Upper lobe of left lung (tissue), 6 donors: Measurements from ENCODE around the gene CNIH2. TPM values are rescaled to one million over a fixed set of nuclear protein-coding genes. Genes with fewer than 3 reads are reported as not detected.

Experiments
- ATAC-seq, 2 donors: fragments of 200-7000 bp; cut with Tn5 transposase; one replicate each; pipeline ENCODE4 v1.9.1; 2022; ENCODE audit warnings: mild to moderate bottlenecking in 2 of 2, moderate library complexity in 2 of 2; ENCODE audit not compliant: low FRiP score in 2 of 2
- DNase-seq, 2 donors: peaks; one replicate each; pipeline ENCODE4 v3.0.0-alpha.2; 2019 to 2020
- H3K27ac ChIP-seq, 4 donors: fragments of 200-600 bp; sonication (generic); one replicate each; pipeline ENCODE4 v1.5.1; 2016 to 2019
- H3K27me3 ChIP-seq, 4 donors: fragments of 200-600 bp; sonication (generic); one replicate each; pipeline ENCODE4 v1.5.1; 2017 to 2019
- H3K36me3 ChIP-seq, 4 donors: fragments of 200-600 bp; sonication (generic); one replicate each; pipeline ENCODE4 v1.5.1; 2016 to 2019
- H3K4me1 ChIP-seq, 4 donors: fragments of 200-600 bp; sonication (generic); one replicate each; pipeline ENCODE4 v1.5.1; 2018 to 2019
- H3K4me3 ChIP-seq, 4 donors: fragments of 200-600 bp; sonication (generic); one replicate each; pipeline ENCODE4 v1.5.1; 2017 to 2019; ENCODE audit warnings: mild to moderate bottlenecking in 2 of 4, moderate library complexity in 1 of 4
- H3K9me3 ChIP-seq, 4 donors: fragments of 200-600 bp; sonication (generic); one replicate each; pipeline ENCODE4 v1.5.1; 2018 to 2019
- EP300 ChIP-seq, 4 donors: sonication (generic); formaldehyde crosslinking; IDR thresholded peaks; one replicate each; pipeline ENCODE4 v1.5.1; 2017; ENCODE audit warnings: antibody characterized with exemption in 4 of 4, control low read depth in 2 of 4
- POLR2A ChIP-seq, 4 donors: fragments of 450-650 bp; IDR thresholded peaks; one replicate each; pipeline ENCODE4 v1.5.1; 2016 to 2017; ENCODE audit warnings: antibody characterized with exemption in 4 of 4, mild to moderate bottlenecking in 2 of 4
- POLR2AphosphoS5 ChIP-seq, 2 donors: sonication (generic); formaldehyde crosslinking; IDR thresholded peaks; one replicate each; pipeline ENCODE4 v1.5.1; 2017; ENCODE audit warnings: antibody characterized with exemption in 2 of 2
- WGBS, 2 donors: methylation state at CpG; one replicate each; pipeline ENCODE4 v1.1.5; 2017 to 2018; 5-methylcytosine and 5-hydroxymethylcytosine counted together
- total RNA-seq, 6 donors: library from RNA; depleted of rRNA in 4 of 6; stranded (reverse); fragments of >200 nt in 4 of 6; gene quantifications; one replicate each; pipeline versions ENCODE4 v1.1.0 to v1.2.1, GENCODE V29; 2016 to 2021
- TF ChIP-seq, protein P1 (sequence below), 6 experiments: fragments of 450-650 bp in 4 of 6; fragments of 200-600 bp in 2 of 6; sonication (generic) in 2 of 6; IDR thresholded peaks; one replicate each; pipeline ENCODE4 v1.5.1; 2016 to 2019; ENCODE audit warnings: antibody characterized with exemption in 6 of 6
- donor health status: DM: no; HTN: no; CAD: no; lungs with moderate emphysema.
- donor health status: DM: no; HTN: yes; CAD: no; lungs with severe emphysema.

Gene CNIH2
- total RNA-seq, 6 donors from 2014 or later: 1.4 to 2.0 (median 1.6) TPM; not detected in 2

DNA sequence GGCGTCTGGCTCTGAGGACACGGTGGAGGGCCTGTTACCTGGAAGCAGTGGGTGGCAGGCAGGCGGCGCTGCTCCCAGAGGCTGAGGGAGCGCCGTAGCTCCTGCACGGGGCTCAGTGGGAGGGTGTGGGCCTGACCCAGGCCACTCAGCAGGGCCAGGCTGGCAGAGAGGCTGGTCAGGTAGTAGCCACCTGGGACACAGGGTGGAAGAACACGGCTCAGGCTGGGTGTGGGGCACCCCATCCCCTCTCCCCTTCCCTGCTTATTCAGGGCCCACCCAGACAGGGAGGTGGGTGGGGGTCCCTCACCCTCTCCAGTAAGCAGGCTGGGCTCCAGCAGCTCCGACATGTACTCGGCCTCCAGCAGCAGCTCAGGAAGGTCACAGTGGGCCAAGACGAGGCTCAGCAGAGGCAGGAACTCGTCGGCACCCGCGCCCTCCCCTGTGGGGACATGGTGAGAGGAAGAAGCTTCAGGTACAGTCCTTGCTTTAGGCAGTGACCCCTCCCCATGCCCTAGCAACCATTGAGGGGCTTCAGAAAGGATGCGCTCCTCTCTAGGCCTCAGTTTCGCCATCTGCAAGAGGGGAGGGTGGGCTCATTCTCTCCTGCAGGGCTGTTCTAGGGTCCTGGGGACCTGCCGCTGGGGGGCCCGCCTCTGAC, 55.4 kb downstream of the CNIH2 start:
- peaks cover 26 to 41% (median 36%) of the 10 kb centered on the region in 4 donors for H3K4me1 ChIP-seq
- H3K36me3 ChIP-seq: peaks cover 0 to 45% (median 21%) of the 10 kb centered on the region in 4 donors
- TF ChIP-seq EP300 (IDR thresholded peaks at IDR 0.05) (no peak), POLR2A (IDR thresholded peaks at IDR 0.05) (no peak), POLR2AphosphoS5 (IDR thresholded peaks at IDR 0.05) (no peak)
- TF ChIP-seq, protein P1, sequence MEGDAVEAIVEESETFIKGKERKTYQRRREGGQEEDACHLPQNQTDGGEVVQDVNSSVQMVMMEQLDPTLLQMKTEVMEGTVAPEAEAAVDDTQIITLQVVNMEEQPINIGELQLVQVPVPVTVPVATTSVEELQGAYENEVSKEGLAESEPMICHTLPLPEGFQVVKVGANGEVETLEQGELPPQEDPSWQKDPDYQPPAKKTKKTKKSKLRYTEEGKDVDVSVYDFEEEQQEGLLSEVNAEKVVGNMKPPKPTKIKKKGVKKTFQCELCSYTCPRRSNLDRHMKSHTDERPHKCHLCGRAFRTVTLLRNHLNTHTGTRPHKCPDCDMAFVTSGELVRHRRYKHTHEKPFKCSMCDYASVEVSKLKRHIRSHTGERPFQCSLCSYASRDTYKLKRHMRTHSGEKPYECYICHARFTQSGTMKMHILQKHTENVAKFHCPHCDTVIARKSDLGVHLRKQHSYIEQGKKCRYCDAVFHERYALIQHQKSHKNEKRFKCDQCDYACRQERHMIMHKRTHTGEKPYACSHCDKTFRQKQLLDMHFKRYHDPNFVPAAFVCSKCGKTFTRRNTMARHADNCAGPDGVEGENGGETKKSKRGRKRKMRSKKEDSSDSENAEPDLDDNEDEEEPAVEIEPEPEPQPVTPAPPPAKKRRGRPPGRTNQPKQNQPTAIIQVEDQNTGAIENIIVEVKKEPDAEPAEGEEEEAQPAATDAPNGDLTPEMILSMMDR (IDR thresholded peaks at IDR 0.05): no peak
- ATAC-seq (no peak), DNase-seq (peak in 1 of 2 donors; percentile 70)
- H3K27ac ChIP-seq: no peak overlapping the region
- H3K9me3 ChIP-seq: no peaks in the 10 kb centered on the region
- WGBS, 2 donors: 91 to 97% methylated on average over 8 to 19 of the region's 19 CpGs
- no peaks in the 10 kb centered on the region for H3K27me3 ChIP-seq
- no peak overlapping the region for H3K4me3 ChIP-seq

Other genes with a start within 250 kb of the CNIH2 start
- gene GAL3ST3, start 229.0 kb upstream of the CNIH2 start, total RNA-seq: 1 to 10 TPM in 1 of 6 donors, not detected in 5; 2.4 TPM
- 100 to 1,000 TPM; 142 to 193 (median 173) TPM for gene SF3B2, start 225.8 kb upstream of the CNIH2 start, total RNA-seq
- 100 to 1,000 TPM in 1 of 6 donors, 10 to 100 TPM in 5; 39.8 to 123 (median 51.1) TPM for gene PACS1, start 207.9 kb upstream of the CNIH2 start, total RNA-seq
- 10 to 100 TPM; 24.1 to 41.0 (median 34.4) TPM for gene KLC2, start 20.5 kb upstream of the CNIH2 start, total RNA-seq
- 100 to 1,000 TPM in 5 of 6 donors, 10 to 100 TPM in 1; 34.6 to 173 (median 122) TPM for gene RAB1B, start 9.5 kb upstream of the CNIH2 start, total RNA-seq
- 100 to 1,000 TPM in 1 of 6 donors, 10 to 100 TPM in 5; 25.1 to 107 (median 68.2) TPM for gene YIF1A, start 11.0 kb downstream of the CNIH2 start, total RNA-seq
- 1 to 10 TPM in 1 of 6 donors, under 1 TPM in 1, not detected in 4; 0.29 to 1.9 TPM for gene TMEM151A, start 13.7 kb downstream of the CNIH2 start, total RNA-seq
- 10 to 100 TPM in 2 of 6 donors, 1 to 10 TPM in 3, under 1 TPM in 1; 0.59 to 85.6 (median 6.5) TPM for gene CD248, start 38.9 kb downstream of the CNIH2 start, total RNA-seq
- 10 to 100 TPM in 1 of 6 donors, 1 to 10 TPM in 5; 5.2 to 19.0 (median 8.9) TPM for gene RIN1, start 58.3 kb downstream of the CNIH2 start, total RNA-seq
- gene BRMS1, start 66.9 kb downstream of the CNIH2 start, total RNA-seq: 10 to 100 TPM; 34.8 to 63.8 (median 37.1) TPM
- gene B4GAT1, start 69.5 kb downstream of the CNIH2 start, total RNA-seq: 10 to 100 TPM; 15.7 to 48.9 (median 27.4) TPM
- 10 to 100 TPM in 5 of 6 donors, 1 to 10 TPM in 1; 8.3 to 20.5 (median 13.1) TPM for gene SLC29A2, start 93.6 kb downstream of the CNIH2 start, total RNA-seq
- not detected for gene NPAS4, start 142.9 kb downstream of the CNIH2 start, total RNA-seq
- 10 to 100 TPM; 25.3 to 44.8 (median 33.0) TPM for gene MRPL11, start 160.7 kb downstream of the CNIH2 start, total RNA-seq
- gene PELI3, start 188.7 kb downstream of the CNIH2 start, total RNA-seq: 10 to 100 TPM; 14.9 to 19.6 (median 16.9) TPM
- gene DPP3, start 202.3 kb downstream of the CNIH2 start, total RNA-seq: 10 to 100 TPM; 19.3 to 79.6 (median 44.9) TPM
- gene BBS1, start 232.5 kb downstream of the CNIH2 start, total RNA-seq: 100 to 1,000 TPM in 1 of 6 donors, 10 to 100 TPM in 5; 26.0 to 145 (median 44.8) TPM